ENCODE measurements around the gene BRINP3.

BRINP3 gene

DNA sequence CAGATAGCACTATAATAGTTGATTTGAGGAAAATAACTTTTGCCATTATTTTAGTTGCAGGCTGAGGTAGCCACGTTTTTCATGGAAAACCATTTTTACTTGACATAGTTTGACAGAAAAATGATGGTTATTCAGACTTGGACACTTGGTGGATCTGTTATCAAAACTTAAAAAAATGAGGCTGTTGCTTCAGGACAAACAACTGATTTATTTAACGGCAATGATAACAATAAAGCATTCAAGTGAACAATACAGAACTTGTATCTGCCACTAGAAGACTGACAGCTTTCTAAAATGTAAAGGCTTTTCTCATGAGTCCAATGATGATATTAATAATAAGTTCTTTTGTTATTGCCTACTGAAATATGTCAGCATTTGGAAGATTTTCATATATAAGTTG lies 322.9 kb downstream of the BRINP3 start:
- DNase-seq (ENCODE audit: low read depth): no peak
- no peak overlapping the region for H3K4me3 ChIP-seq (ENCODE audit: low read length)
- TF ChIP-seq, protein P1, sequence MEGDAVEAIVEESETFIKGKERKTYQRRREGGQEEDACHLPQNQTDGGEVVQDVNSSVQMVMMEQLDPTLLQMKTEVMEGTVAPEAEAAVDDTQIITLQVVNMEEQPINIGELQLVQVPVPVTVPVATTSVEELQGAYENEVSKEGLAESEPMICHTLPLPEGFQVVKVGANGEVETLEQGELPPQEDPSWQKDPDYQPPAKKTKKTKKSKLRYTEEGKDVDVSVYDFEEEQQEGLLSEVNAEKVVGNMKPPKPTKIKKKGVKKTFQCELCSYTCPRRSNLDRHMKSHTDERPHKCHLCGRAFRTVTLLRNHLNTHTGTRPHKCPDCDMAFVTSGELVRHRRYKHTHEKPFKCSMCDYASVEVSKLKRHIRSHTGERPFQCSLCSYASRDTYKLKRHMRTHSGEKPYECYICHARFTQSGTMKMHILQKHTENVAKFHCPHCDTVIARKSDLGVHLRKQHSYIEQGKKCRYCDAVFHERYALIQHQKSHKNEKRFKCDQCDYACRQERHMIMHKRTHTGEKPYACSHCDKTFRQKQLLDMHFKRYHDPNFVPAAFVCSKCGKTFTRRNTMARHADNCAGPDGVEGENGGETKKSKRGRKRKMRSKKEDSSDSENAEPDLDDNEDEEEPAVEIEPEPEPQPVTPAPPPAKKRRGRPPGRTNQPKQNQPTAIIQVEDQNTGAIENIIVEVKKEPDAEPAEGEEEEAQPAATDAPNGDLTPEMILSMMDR (conservative IDR thresholded peaks at IDR 0.05; ENCODE audit: low read length): no peak

DNA sequence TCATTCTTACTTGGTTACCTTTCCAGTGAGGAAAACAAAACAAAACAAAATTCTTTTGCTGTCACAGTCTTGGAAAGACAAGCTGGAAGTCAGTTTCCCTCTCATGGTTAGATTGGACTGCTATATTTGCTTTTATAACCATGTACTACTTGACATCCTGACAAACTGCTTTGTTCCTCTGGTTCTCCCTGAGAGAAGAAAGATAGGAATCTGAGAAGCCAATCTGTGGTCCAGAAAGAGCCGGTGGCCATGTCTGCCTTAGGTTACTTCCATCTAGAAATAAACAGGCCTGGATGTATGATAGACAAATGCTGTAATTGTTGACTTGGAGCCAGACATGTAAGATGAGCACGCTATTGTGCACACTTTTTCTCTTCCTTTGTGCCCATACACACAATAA lies 330.0 kb downstream of the BRINP3 start:
- no peak overlapping the region for H3K4me3 ChIP-seq (ENCODE audit: low read length)
- TF ChIP-seq, protein P1 (conservative IDR thresholded peaks at IDR 0.05; ENCODE audit: low read length): no peak
- no peak for DNase-seq (ENCODE audit: low read depth)

DNA sequence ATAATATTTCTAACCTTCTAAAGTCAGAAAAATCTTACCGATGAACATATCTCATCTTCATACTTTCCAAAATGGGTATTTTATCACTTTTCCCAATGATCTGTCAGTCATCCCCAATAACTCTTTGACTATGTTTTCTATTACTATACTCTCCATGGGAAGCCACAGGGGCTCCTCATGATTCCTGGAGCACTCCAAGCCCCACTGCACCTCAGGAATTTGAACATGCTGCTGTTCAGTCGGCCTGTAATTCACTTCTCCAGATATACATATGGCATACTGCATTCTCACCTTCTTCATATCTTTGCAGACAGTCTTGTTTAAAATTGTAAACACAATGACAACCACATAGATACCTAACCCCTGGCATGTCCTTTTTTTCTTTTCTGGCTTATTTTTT lies 333.0 kb downstream of the BRINP3 start:
- TF ChIP-seq, protein P1 (conservative IDR thresholded peaks at IDR 0.05; ENCODE audit: low read length): no peak
- no peak for DNase-seq (ENCODE audit: low read depth)
- no peak overlapping the region for H3K4me3 ChIP-seq (ENCODE audit: low read length)

DNA sequence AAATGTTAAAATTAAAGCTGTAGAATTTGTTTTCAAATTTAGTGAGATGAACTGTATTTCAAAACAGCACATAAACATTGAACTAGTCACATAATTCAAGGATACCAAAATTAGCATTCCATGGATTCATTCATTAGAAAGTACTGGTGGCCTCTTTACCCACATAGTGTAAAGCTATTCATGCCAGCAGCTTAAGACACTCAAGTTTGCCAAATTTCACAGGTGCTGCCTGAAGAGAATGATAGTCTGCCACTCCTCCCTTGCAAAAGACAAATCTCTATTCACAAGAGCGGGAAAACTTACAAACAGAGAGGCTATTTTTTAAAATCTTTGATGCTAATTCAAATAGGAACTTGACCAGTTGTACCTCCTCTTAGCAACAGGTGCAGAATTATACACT lies 337.0 kb downstream of the BRINP3 start:
- DNase-seq (ENCODE audit: low read depth): no peak
- TF ChIP-seq, protein P1 (conservative IDR thresholded peaks at IDR 0.05; ENCODE audit: low read length): no peak
- no peak overlapping the region for H3K4me3 ChIP-seq (ENCODE audit: low read length)

DNA sequence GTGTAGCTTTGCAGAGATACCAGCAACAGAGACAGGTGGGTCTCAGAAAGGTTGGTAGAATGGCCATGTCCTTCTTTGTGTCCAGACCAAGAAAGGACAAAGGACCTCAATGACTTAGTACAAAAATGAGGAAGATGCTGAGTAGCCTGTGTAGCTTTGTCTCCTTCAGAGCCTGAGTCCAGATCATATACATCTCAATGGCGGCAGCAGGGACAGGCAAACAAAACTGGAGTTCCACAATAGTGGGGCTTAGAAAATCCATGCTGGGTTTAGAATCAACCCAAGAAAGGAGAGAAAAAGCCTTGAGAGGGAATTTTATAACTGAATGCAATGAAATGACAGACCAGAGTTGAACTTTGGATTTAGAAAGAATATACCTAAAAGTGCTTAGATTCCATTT lies 339.0 kb downstream of the BRINP3 start:
- TF ChIP-seq, protein P1 (conservative IDR thresholded peaks at IDR 0.05; ENCODE audit: low read length): no peak

DNA sequence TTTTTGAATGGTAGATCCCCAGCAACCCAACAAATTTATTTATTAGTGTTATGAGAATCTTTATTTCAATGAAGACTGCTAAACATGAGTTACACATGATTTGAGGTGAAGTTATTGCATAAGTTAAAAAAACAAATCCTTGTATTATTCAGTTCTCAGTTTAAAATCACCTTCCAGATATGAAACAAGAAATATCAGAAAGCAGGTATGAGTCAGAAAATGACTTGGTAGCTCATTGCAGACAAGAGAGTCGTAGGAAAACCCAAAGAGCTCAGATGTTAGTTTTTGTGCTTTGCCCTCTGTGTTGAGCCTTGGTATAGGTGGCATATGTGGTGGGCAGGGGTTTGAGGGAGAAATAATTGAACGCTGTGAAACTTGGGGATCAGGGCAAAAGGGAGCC lies 339.4 kb downstream of the BRINP3 start:
- H3K4me3 ChIP-seq (ENCODE audit: low read length): no peak overlapping the region
- no peak for DNase-seq (ENCODE audit: low read depth)
- TF ChIP-seq, protein P1 (conservative IDR thresholded peaks at IDR 0.05; ENCODE audit: low read length): no peak

More for the DNA sequence above, 339.0 kb downstream of the BRINP3 start:
- no peak overlapping the region for H3K4me3 ChIP-seq (ENCODE audit: low read length)
- no peak for DNase-seq (ENCODE audit: low read depth)

DNA sequence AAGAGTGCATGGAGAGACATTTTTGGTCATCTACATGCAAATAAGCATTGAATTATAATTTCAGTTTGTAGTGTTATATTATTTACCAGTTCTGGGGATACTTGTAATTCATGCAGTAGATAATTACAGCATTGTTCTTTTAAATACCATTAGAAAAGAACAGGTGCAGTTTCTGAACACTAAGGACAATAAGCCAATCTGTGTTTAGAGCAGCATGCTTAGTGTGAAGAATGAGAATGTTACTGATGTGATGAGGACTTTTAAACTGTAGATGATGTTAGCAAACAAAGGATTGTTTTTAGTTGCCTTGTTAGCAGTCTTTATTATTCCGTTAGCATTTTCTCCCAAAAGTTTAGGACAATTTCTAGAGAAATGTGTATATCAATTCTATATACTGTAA lies 348.3 kb downstream of the BRINP3 start:
- TF ChIP-seq, protein P1 (conservative IDR thresholded peaks at IDR 0.05; ENCODE audit: low read length): no peak
- H3K4me3 ChIP-seq (ENCODE audit: low read length): no peak overlapping the region
- DNase-seq (ENCODE audit: low read depth): no peak
